ENCODE results near the gene SUMF1.

Gene SUMF1

GRCh38 chr3:4314688-4315087, 152.4 kb downstream of the SUMF1 start:
- Histone ChIP-seq H3K36me3 (peaks cover 36 to 67% (median 52%) of the 10 kb centered on the region in 3 donors), H3K4me1 (peaks cover 0 to 31% (median 4%) of the 10 kb centered on the region in 4 donors), H3K4me3 (no peak overlapping the region), H3K9me3 (no peaks in the 10 kb centered on the region), H3K27ac (no peak overlapping the region), H3K27me3 (no peaks in the 10 kb centered on the region)
- intact Hi-C loops (cut with DNase I; ENCODE audit: low total_unique reads) = no loop called here
- TF ChIP-seq CTCF (IDR thresholded peaks at IDR 0.05) = no peak
- no peak for DNase-seq

GRCh38 chr3:4313606-4314293, 153.3 kb downstream of the SUMF1 start:
- Histone ChIP-seq H3K4me3 (no peak overlapping the region), H3K27ac (no peak overlapping the region), H3K27me3 (no peaks in the 10 kb centered on the region), H3K4me1 (peaks cover 0 to 33% (median 13%) of the 10 kb centered on the region in 4 donors), H3K36me3 (peaks cover 36 to 64% (median 52%) of the 10 kb centered on the region in 3 donors), H3K9me3 (no peaks in the 10 kb centered on the region)
- no peak for DNase-seq
- TF ChIP-seq CTCF (IDR thresholded peaks at IDR 0.05) = no peak
- intact Hi-C loops (cut with DNase I; ENCODE audit: low total_unique reads) = no loop called here

GRCh38 chr3:4311496-4311895, 155.6 kb downstream of the SUMF1 start:
- peaks cover 25 to 49% (median 46%) of the 10 kb centered on the region in 3 donors for H3K36me3 ChIP-seq
- DNase-seq = no peak
- TF ChIP-seq CTCF (IDR thresholded peaks at IDR 0.05) = no peak
- H3K9me3 ChIP-seq = no peaks in the 10 kb centered on the region
- H3K4me1 ChIP-seq = peaks cover 0 to 56% (median 30%) of the 10 kb centered on the region in 4 donors
- H3K27me3 ChIP-seq = no peaks in the 10 kb centered on the region
- intact Hi-C loops (cut with DNase I; ENCODE audit: low total_unique reads) = no loop called here
- no peak overlapping the region for H3K4me3 ChIP-seq
- H3K27ac ChIP-seq = peak overlapping the region in 1 of 2 donors; percentile 38
